Kidney epithelial cell (primary cell): ENCODE measurements around the gene TENM3. TPM values are rescaled to one million over a fixed set of nuclear protein-coding genes. Genes with fewer than 3 reads are reported as not detected.

Experiments
- DNase-seq: peaks from one replicate; pipeline ENCODE4 v3.0.0-alpha.2; 2010; ENCODE audit warnings: low read depth
- H3K27me3 ChIP-seq: 2 replicates; pipeline ENCODE4 v1.6.0; 2011; ENCODE audit warnings: low read length; ENCODE audit not compliant: control insufficient read depth, insufficient read depth
- H3K36me3 ChIP-seq: 2 replicates; pipeline ENCODE4 v1.5.1; 2011; ENCODE audit warnings: low read length; ENCODE audit not compliant: control insufficient read depth, insufficient read depth
- H3K4me3 ChIP-seq: 2 replicates; pipeline ENCODE4 v1.5.1; 2011; ENCODE audit warnings: low read depth, mild to moderate bottlenecking, control low read depth, low read length
- total RNA-seq: library from RNA; depleted of rRNA; stranded (reverse); fragments of >200 nt; gene quantifications from 2 replicates; pipeline ENCODE4 v1.2.3, GENCODE V29; 2015
- TF ChIP-seq, protein P1 (sequence below): IDR thresholded peaks from 2 replicates; pipeline ENCODE4 v1.5.1; 2011; ENCODE audit warnings: mild to moderate bottlenecking, moderate library complexity, low read length, control low read depth, inconsistent platforms; ENCODE audit not compliant: insufficient read depth, poor library complexity, severe bottlenecking

Gene TENM3
- total RNA-seq, 1 donor from 2014 or later = 11.2 TPM

DNA sequence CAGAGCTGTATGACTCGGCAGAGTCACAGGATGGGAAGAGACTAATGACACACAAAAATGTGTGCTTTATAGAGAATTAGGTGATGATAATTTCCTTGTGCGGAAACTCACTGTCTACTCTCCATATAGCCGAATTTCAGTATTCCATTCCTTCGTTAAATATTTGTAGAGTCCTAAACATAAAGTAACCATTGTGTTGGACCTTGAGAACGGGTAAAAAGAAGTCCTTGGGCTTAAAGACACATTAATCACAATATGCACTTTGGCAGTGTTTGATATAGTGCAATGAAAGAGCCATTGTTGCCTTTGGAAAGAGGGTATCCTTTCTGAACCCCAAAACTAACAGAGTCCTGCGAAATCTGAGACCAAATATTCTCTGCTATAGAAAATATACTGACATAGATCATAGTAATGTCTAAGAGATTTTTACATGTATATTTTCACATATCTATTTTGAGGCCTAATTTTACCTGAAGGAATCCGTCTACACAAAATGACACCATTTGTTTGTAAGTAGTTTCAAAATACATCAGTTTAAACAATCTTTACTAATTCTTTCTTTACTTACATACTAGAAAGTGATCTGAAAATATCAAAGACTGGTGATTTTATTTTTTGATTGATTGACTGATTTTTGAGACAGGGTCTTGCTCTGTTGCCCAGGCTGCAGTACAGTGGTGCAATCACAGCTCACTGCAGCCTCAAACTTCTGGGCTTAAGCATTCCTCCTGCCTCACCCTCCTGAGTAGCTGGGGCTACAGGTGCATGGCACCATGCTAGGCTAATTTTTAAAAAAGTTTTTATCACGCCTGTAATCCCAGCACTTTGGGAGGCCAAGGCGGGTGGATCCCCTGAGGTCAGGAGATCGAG, 377.1 kb downstream of the TENM3 start:
- H3K4me3 ChIP-seq = no peak overlapping the region
- H3K36me3 ChIP-seq = no peaks in the 10 kb centered on the region
- no peak for DNase-seq
- TF ChIP-seq, protein P1, sequence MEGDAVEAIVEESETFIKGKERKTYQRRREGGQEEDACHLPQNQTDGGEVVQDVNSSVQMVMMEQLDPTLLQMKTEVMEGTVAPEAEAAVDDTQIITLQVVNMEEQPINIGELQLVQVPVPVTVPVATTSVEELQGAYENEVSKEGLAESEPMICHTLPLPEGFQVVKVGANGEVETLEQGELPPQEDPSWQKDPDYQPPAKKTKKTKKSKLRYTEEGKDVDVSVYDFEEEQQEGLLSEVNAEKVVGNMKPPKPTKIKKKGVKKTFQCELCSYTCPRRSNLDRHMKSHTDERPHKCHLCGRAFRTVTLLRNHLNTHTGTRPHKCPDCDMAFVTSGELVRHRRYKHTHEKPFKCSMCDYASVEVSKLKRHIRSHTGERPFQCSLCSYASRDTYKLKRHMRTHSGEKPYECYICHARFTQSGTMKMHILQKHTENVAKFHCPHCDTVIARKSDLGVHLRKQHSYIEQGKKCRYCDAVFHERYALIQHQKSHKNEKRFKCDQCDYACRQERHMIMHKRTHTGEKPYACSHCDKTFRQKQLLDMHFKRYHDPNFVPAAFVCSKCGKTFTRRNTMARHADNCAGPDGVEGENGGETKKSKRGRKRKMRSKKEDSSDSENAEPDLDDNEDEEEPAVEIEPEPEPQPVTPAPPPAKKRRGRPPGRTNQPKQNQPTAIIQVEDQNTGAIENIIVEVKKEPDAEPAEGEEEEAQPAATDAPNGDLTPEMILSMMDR = no peak
- no peaks in the 10 kb centered on the region for H3K27me3 ChIP-seq

DNA sequence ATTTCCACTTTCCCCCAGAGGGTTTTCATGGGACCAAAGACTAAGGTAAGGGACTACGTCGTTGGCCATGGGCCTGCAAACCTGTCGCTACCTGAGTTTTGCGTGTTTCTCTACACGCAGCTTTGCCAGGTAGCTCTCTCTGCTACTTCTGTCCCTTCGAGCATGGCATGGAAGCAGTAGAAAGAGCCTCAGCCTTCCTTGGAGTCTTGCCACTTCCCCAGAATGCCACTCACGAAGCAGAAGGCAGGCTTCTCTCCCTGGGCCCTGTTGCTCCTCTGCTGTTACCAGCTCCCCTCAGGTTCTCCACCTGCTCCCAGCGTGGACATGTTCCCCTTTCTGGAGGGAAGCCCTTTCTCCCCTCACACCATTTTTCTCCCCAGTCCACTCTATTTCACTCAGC, 381.1 kb downstream of the TENM3 start:
- DNase-seq = no peak
- H3K27me3 ChIP-seq = no peaks in the 10 kb centered on the region
- H3K36me3 ChIP-seq = no peaks in the 10 kb centered on the region
- no peak overlapping the region for H3K4me3 ChIP-seq
- TF ChIP-seq, protein P1 = no peak

DNA sequence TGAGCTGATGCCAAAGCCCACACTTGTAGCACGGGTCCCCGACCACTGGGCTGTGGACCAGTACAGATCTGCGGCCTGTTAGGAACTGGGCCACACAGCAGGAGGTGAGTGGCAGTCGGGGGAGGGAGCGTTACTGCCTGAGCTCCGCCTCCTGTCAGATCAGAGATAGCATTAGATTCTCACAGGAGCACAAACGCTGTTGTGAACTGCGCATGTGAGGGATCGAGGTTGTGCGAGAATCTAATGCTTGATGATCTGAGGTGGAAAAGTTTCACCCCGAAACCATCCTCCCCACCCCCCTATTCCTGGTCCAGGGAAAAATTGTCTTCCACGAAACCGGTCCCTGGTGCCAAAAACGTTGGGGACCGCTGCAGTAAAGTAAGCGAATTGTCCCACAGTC, 382.0 kb downstream of the TENM3 start:
- TF ChIP-seq, protein P1 = no peak
- Histone ChIP-seq H3K36me3 (no peaks in the 10 kb centered on the region), H3K4me3 (no peak overlapping the region), H3K27me3 (no peaks in the 10 kb centered on the region)
- DNase-seq = no peak

DNA sequence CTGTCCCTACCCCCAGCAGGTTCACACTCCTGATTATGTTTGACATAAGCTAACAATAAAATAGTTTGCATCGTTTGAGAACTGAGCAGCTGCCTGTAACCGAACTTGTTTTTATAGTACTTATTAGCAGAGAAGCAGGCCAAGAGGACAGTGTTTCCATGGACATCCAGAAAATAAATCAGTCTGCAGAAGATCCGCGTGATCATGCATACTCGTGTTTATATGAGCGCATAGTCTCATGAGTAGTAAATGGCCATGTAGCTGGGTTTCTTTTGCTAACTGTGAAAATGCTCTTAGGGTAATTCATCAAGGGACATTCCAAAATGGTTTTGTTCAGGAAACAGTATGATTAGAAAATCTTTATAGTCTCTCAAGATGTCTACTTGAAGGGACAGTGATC, 384.8 kb downstream of the TENM3 start:
- TF ChIP-seq, protein P1 = no peak
- DNase-seq = no peak
- no peaks in the 10 kb centered on the region for H3K27me3 ChIP-seq
- H3K36me3 ChIP-seq = no peaks in the 10 kb centered on the region
- no peak overlapping the region for H3K4me3 ChIP-seq

DNA sequence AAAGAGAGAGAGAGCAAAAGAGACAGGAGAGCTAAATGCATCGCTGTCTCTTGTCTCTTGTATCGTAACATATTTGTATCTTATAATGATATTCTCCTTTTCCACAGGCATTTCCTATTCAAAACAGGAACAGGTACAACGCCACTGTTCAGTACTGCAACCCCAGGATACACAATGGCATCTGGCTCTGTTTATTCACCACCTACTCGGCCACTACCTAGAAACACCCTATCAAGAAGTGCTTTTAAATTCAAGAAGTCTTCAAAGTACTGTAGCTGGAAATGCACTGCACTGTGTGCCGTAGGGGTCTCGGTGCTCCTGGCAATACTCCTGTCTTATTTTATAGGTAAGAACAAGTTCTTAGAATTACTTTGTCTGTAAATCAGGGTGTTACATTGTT, 385.3 kb downstream of the TENM3 start:
- H3K27me3 ChIP-seq = no peaks in the 10 kb centered on the region
- no peak overlapping the region for H3K4me3 ChIP-seq
- DNase-seq = no peak
- H3K36me3 ChIP-seq = no peaks in the 10 kb centered on the region
- TF ChIP-seq, protein P1 = no peak

DNA sequence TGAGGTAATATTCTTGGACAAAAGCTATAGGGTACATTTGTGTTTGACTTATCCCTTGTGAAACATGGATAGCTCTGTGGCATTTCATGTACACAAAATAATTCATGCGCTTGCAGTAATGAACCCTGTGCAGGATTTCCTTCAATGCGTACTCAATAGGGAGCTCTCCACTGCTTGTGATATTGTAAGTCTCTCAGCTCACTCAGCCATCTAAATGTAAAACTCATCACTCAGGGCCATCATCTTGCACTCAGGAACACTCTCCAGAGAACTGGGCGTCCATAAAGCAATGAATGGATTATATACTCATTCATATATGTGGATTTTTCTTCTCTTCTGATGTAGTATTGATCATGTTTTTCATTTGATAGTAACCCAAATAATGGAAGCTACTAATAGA, 385.9 kb downstream of the TENM3 start:
- no peak for DNase-seq
- TF ChIP-seq, protein P1 = no peak
- Histone ChIP-seq H3K27me3 (no peaks in the 10 kb centered on the region), H3K4me3 (no peak overlapping the region), H3K36me3 (no peaks in the 10 kb centered on the region)
